ENCODE data around the gene OGFOD3. TPM values are rescaled to one million over a fixed set of nuclear protein-coding genes. Genes with fewer than 3 reads are reported as not detected.

The OGFOD3 gene
- total RNA-seq, 1 experiment from 2014 or later, result 53.6 TPM

- Histone ChIP-seq H3K9me3 (ENCODE audit: control insufficient read depth in 1 of 2, insufficient read depth in 1 of 2, low read depth in 1 of 2, low read length in 2 of 2) (no peaks in the 10 kb centered on the region), H3K4me1 (ENCODE audit: control insufficient read depth in 1 of 2, insufficient read depth in 2 of 2, low read length in 2 of 2) (peaks cover 4 to 10% of the 10 kb centered on the region in 2 experiments; a peak in 3 of 4 replicates), H3K27me3 (ENCODE audit: insufficient read depth, low read length) (no peaks in the 10 kb centered on the region), H3K27ac (ENCODE audit: low read depth, low read length) (peak overlapping the region; percentile 12; the same call in 1 of the 2 replicates), H3K4me2 (ENCODE audit: low read length) (no peak overlapping the region), H4K20me1 (ENCODE audit: insufficient read depth) (no peaks in the 10 kb centered on the region), H3K9me2 (ENCODE audit: insufficient read depth) (no peaks in the 10 kb centered on the region), H3K9ac (ENCODE audit: low read length) (no peak overlapping the region), H2AFZ (ENCODE audit: low read depth, low read length, poor library complexity, severe bottlenecking) (no peak overlapping the region), H3K4me3 (replicated peaks in 1 of 2; ENCODE audit: low read depth in 1 of 2, low read length in 2 of 2) (no peak overlapping the region), H3K79me2 (ENCODE audit: insufficient read depth, low read length) (peaks cover 15% of the 10 kb centered on the region), H3K36me3 (ENCODE audit: control insufficient read depth in 1 of 2, insufficient read depth in 2 of 2, low read length in 2 of 2) (peaks cover 0 to 17% of the 10 kb centered on the region in 2 experiments; a peak in 1 of 4 replicates)
- ATAC-seq (no peak), DNase-seq (ENCODE audit: low read depth, low spot score) (no peak)
- POLR2A ChIA-PET, result no interaction called here
- RAD21 ChIA-PET (ENCODE audit: low non-redundant PET in 1 of 2, low total read pairs in 2 of 2, uncharacterized antibody in 2 of 2, unreplicated experiment in 2 of 2), result no interaction called here
- TF ChIP-seq REST (IDR thresholded peaks at IDR 0.05; ENCODE audit: low read depth) (no peak), POLR2A (IDR thresholded peaks at IDR 0.05; ENCODE audit: borderline replicate concordance, extremely low read depth, insufficient read depth, insufficient read length) (no peak), EGR1 (IDR thresholded peaks at IDR 0.05; ENCODE audit: low read depth) (no peak)
- intact Hi-C loops (cut with micrococcal nuclease), result no loop called here
- CTCF ChIA-PET, result no interaction called here
- no TSS peak for BruUV-seq (replicated peaks)
Measured at GRCh38 chr17:82445542-82445941, 27.2 kb upstream of the OGFOD3 start.

GRCh38 chr17:82444941-82445521, 26.6 kb upstream of the OGFOD3 start:
- BruUV-seq (replicated peaks), result no TSS peak
- Histone ChIP-seq H2AFZ (ENCODE audit: low read depth, low read length, poor library complexity, severe bottlenecking) (no peak overlapping the region), H3K4me2 (ENCODE audit: low read length) (no peak overlapping the region), H3K9ac (ENCODE audit: low read length) (no peak overlapping the region), H3K36me3 (ENCODE audit: control insufficient read depth in 1 of 2, insufficient read depth in 2 of 2, low read length in 2 of 2) (peaks cover 0 to 17% of the 10 kb centered on the region in 2 experiments; a peak in 1 of 4 replicates), H3K4me1 (ENCODE audit: control insufficient read depth in 1 of 2, insufficient read depth in 2 of 2, low read length in 2 of 2) (peaks cover 4 to 10% of the 10 kb centered on the region in 2 experiments; a peak in 3 of 4 replicates), H4K20me1 (ENCODE audit: insufficient read depth) (no peaks in the 10 kb centered on the region), H3K4me3 (replicated peaks in 1 of 2; ENCODE audit: low read depth in 1 of 2, low read length in 2 of 2) (no peak overlapping the region), H3K9me3 (ENCODE audit: control insufficient read depth in 1 of 2, insufficient read depth in 1 of 2, low read depth in 1 of 2, low read length in 2 of 2) (no peaks in the 10 kb centered on the region), H3K79me2 (ENCODE audit: insufficient read depth, low read length) (peaks cover 11% of the 10 kb centered on the region), H3K27ac (ENCODE audit: low read depth, low read length) (no peak overlapping the region), H3K9me2 (ENCODE audit: insufficient read depth) (no peaks in the 10 kb centered on the region), H3K27me3 (ENCODE audit: insufficient read depth, low read length) (no peaks in the 10 kb centered on the region)
- ChIA-PET CTCF (no interaction called here), RAD21 (ENCODE audit: low non-redundant PET in 1 of 2, low total read pairs in 2 of 2, uncharacterized antibody in 2 of 2, unreplicated experiment in 2 of 2) (no interaction called here), POLR2A (no interaction called here)
- DNase-seq (ENCODE audit: low read depth, low spot score) (no peak), ATAC-seq (no peak)
- intact Hi-C loops (cut with micrococcal nuclease), result no loop called here
- TF ChIP-seq TCF7L2 (IDR thresholded peaks at IDR 0.05; ENCODE audit: borderline replicate concordance, extremely low read depth, insufficient read depth, insufficient read length) (no peak), FOSL1 (IDR thresholded peaks at IDR 0.05; ENCODE audit: low read depth) (no peak), REST (IDR thresholded peaks at IDR 0.05; ENCODE audit: low read depth) (no peak), RAD21 (IDR thresholded peaks at IDR 0.05; ENCODE audit: low read depth) (no peak), POLR2A (IDR thresholded peaks at IDR 0.05; ENCODE audit: borderline replicate concordance, extremely low read depth, insufficient read depth, insufficient read length) (no peak), MAX (IDR thresholded peaks at IDR 0.05) (no peak), ATF3 (IDR thresholded peaks at IDR 0.05) (no peak), EZH2 (IDR thresholded peaks at IDR 0.05) (no peak), SIN3A (IDR thresholded peaks at IDR 0.05; ENCODE audit: low read depth) (no peak), SP1 (IDR thresholded peaks at IDR 0.05; ENCODE audit: low read depth) (no peak)

All from HCT116 (cell line).